HEK293T (cell line): Measurements from ENCODE around the gene PRICKLE1.

Experiments
- CTCF ChIA-PET: fragments of 350-600 bp; formaldehyde crosslinking; extraction: SDS; loops from one replicate; lab custom pipeline; 2021; ENCODE audit warnings: antibody characterized with exemption, inconsistent platforms; lab: Yijun Ruan, JAX
- POLR2A ChIA-PET: fragments of 350-600 bp; formaldehyde crosslinking; extraction: SDS; loops from one replicate; lab custom pipeline; 2020; ENCODE audit warnings: antibody characterized with exemption, inconsistent platforms; lab: Yijun Ruan, JAX
- DNase-seq: peaks from one replicate; pipeline ENCODE4 v3.0.0; 2012; ENCODE audit warnings: mixed read lengths; ENCODE audit errors: extremely low spot score
- ARNT ChIP-seq: fragments of 450-650 bp; IDR thresholded peaks from 2 replicates; pipeline ENCODE4 v1.6.1; 2017; ENCODE audit warnings: mild to moderate bottlenecking
- BHLHE40 ChIP-seq: fragments of 450-650 bp; IDR thresholded peaks from 2 replicates; pipeline ENCODE4 v1.6.1; 2016; ENCODE audit warnings: mild to moderate bottlenecking, moderate library complexity, borderline replicate concordance
- CTBP1 ChIP-seq: fragments of 450-650 bp; IDR thresholded peaks from 2 replicates; pipeline ENCODE4 v1.6.1; 2016; ENCODE audit warnings: borderline replicate concordance
- ELF4 ChIP-seq: fragments of 450-650 bp; IDR thresholded peaks from 2 replicates; pipeline ENCODE4 v1.6.1; 2017; ENCODE audit warnings: antibody characterized with exemption
- FOXA1 ChIP-seq: fragments of 450-650 bp; IDR thresholded peaks from 2 replicates; pipeline ENCODE4 v1.6.1; 2016; ENCODE audit warnings: mild to moderate bottlenecking
- FOXK2 ChIP-seq: fragments of 450-650 bp; IDR thresholded peaks from 2 replicates; pipeline ENCODE4 v1.6.1; 2016; ENCODE audit warnings: mild to moderate bottlenecking
- FOXM1 ChIP-seq: fragments of 450-650 bp; IDR thresholded peaks from 2 replicates; pipeline ENCODE4 v1.6.1; 2017; ENCODE audit warnings: mild to moderate bottlenecking, borderline replicate concordance
- HDGF ChIP-seq: fragments of 450-650 bp; IDR thresholded peaks from 2 replicates; pipeline ENCODE4 v1.6.1; 2017; ENCODE audit warnings: antibody characterized with exemption, borderline replicate concordance
- L3MBTL2 ChIP-seq: fragments of 450-650 bp; conservative IDR thresholded peaks from 2 replicates; pipeline ENCODE4 v1.6.1; 2016; ENCODE audit warnings: mild to moderate bottlenecking
- LEF1 ChIP-seq: fragments of 450-650 bp; IDR thresholded peaks from 2 replicates; pipeline ENCODE4 v1.6.1; 2017; ENCODE audit warnings: mild to moderate bottlenecking, borderline replicate concordance
- NFRKB ChIP-seq: fragments of 450-650 bp; IDR thresholded peaks from 2 replicates; pipeline ENCODE4 v1.6.1; 2016; ENCODE audit warnings: mild to moderate bottlenecking, moderate library complexity
- SP1 ChIP-seq: fragments of 450-650 bp; IDR thresholded peaks from 2 replicates; pipeline ENCODE4 v1.6.1; 2017
- SUZ12 ChIP-seq: fragments of 450-650 bp; IDR thresholded peaks from 2 replicates; pipeline ENCODE4 v1.6.1; 2016; ENCODE audit warnings: mild to moderate bottlenecking
- TARDBP ChIP-seq: fragments of 450-650 bp; IDR thresholded peaks from 2 replicates; pipeline ENCODE4 v1.6.1; 2016
- ZNF384 ChIP-seq: fragments of 450-650 bp; IDR thresholded peaks from 2 replicates; pipeline ENCODE4 v1.6.1; 2016
- TF ChIP-seq, protein P1 (sequence below): fragments of 450-650 bp; IDR thresholded peaks from 2 replicates; pipeline ENCODE4 v1.6.1; 2016

The PRICKLE1 gene

DNA sequence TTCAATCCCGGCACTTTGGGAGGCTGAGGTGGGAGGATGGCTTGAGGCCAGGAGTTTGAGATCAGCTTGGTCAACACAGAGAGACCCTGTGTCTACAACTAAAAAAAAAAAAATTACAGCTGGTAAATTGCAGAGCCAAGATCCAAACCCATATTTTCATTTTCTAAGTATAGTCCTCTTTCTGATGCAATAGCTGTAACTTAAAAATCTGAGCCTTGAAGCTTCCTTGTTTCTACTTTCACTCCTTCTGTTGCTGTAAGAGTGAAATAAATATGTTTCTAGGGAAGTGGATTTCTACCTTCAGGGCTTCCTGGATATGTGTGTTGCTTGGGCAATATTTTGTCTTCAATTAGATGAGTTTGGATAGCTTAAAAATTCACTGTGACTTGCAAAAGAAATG, 42.0 kb upstream of the PRICKLE1 start:
- ChIA-PET CTCF (no interaction called here), POLR2A (no interaction called here)
- no peak for DNase-seq
- TF ChIP-seq HDGF: no peak
- no peak for TF ChIP-seq TARDBP
- TF ChIP-seq LEF1: no peak
- TF ChIP-seq BHLHE40: no peak
- TF ChIP-seq ZNF384: no peak
- TF ChIP-seq, protein P1, sequence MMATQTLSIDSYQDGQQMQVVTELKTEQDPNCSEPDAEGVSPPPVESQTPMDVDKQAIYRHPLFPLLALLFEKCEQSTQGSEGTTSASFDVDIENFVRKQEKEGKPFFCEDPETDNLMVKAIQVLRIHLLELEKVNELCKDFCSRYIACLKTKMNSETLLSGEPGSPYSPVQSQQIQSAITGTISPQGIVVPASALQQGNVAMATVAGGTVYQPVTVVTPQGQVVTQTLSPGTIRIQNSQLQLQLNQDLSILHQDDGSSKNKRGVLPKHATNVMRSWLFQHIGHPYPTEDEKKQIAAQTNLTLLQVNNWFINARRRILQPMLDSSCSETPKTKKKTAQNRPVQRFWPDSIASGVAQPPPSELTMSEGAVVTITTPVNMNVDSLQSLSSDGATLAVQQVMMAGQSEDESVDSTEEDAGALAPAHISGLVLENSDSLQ: no peak
- no peak for TF ChIP-seq ELF4
- TF ChIP-seq ARNT: no peak
- TF ChIP-seq NFRKB: no peak
- no peak for TF ChIP-seq CTBP1
- no peak for TF ChIP-seq FOXK2
- no peak for TF ChIP-seq SP1

DNA sequence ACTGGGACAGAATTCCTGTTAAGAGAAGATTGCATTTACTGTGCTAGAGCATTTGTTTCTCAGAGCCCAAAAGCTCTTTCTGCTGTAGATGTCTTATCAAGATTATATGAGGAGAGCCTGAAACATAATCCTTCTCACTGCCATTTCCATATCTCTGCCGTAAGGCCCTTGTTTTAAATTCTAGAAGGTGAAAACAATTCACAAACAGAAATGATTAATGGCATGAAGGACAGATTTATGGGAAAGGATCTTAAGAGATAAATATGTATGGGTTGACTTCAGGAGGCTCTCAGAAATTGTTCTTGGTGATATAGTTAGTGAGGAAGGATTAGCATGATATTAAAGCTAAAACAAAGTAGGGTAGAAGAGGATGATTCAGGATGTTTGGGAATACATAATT, 40.8 kb upstream of the PRICKLE1 start:
- TF ChIP-seq ARNT (no peak), ELF4 (no peak)
- TF ChIP-seq, protein P1: peak; percentile 79
- ChIA-PET POLR2A (interaction anchor here (0.7 kb wide), 1 partner anchor 9 kb away, joined by 3 read pairs; no protein-coding TSS in a partner anchor), CTCF (no interaction called here)
- DNase-seq: no peak

DNA sequence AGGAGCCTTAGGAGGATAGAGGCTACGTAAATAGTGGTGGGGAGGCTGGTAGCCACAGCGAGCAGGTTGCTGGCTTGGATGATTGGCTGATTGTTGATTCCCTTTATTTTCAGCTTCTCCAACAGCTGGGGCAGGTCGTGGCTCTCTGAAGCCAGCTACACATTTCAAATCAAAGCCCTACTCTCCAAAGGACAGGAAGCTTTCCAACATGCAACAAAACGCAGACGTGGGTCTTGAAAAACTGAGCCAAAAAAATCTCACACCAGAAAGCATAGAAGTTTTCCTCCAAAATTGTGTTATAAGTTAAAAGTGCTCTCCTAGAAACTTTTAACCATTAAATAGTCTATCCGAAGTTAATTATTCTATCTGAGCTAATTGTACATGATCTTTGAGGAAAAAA, 37.6 kb upstream of the PRICKLE1 start:
- CTCF ChIA-PET: no interaction called here
- TF ChIP-seq ELF4 (no peak), ARNT (no peak), FOXM1 (no peak), FOXA1 (no peak), HDGF (no peak), CTBP1 (no peak), SUZ12 (no peak), BHLHE40 (no peak), TARDBP (no peak), FOXK2 (no peak), LEF1 (no peak), NFRKB (no peak), ZNF384 (no peak), SP1 (no peak), L3MBTL2 (no peak)
- TF ChIP-seq, protein P1: no peak
- POLR2A ChIA-PET: no interaction called here
- no peak for DNase-seq

DNA sequence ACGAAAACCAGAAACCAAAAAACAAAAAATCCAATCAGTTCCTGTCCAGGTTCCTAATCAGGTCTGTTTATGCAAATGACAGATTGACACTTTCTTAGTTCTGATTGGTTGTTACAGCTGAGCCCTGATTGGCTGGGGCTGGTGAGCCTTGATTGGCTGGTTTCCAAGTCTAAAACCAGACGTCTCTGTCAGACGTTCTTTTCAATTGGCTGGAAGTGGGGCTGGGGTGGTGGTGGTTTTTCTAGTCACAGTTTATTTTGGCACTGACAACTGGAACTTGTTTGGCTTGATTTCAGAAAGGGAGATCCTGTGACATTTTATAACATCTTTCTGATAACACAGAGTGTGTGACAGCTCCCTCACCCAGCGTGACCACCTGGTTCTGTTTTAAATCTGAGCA, 36.1 kb upstream of the PRICKLE1 start:
- ChIA-PET CTCF (interaction anchor here (0.6 kb wide), 1 partner anchor 16 kb away, joined by 4 read pairs; no protein-coding TSS in a partner anchor), POLR2A (no interaction called here)
- TF ChIP-seq ZNF384 (no peak), BHLHE40 (no peak), ARNT (no peak), SUZ12 (no peak), HDGF (no peak), CTBP1 (no peak), FOXK2 (no peak), FOXM1 (no peak)
- no peak for DNase-seq

DNA sequence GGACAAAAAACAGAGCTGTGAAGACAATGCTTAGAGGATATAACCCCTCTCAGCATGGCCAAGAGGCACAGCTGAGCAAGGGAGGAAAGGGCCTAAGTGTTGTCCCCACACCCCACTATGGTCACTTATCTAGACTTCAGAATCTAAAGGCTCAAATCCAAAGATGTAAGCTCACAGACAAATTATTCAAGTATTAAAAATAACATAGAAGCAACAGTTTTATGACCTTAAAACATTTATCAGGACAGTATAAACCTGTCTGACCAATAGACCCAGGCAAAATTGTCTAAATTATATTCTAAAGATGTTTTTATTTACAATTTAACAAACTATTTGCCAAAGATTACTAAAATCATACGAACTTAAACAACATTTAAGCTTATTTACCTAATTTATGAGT, 28.1 kb upstream of the PRICKLE1 start:
- TF ChIP-seq ELF4 (no peak), BHLHE40 (no peak), CTBP1 (no peak), ARNT (no peak), LEF1 (no peak), NFRKB (no peak), FOXA1 (no peak), TARDBP (no peak), FOXK2 (no peak), SUZ12 (no peak), ZNF384 (no peak), FOXM1 (no peak), L3MBTL2 (no peak), HDGF (no peak)
- TF ChIP-seq, protein P1: no peak
- DNase-seq: no peak
- ChIA-PET CTCF (no interaction called here), POLR2A (no interaction called here)

DNA sequence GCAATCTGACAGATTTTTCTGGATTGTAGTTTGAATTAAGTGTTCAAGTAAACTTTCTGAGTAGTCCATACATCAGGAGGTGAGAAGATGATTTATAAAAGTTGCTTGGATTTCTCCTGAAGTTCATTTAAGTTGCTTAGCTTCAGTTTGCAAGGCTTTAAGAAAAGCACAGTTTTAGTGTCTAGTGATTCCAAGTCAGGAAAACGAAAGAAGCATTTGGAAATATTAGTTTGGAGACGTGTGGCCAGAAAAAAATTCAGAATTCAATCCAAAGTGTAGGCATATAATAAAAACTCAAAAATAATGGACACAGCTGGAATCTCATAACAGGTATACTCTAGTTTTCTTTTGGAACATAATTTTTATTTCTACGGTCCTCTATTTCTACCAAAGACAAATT, 25.5 kb upstream of the PRICKLE1 start:
- POLR2A ChIA-PET: no interaction called here
- CTCF ChIA-PET: no interaction called here
- TF ChIP-seq ARNT (no peak), CTBP1 (no peak), FOXM1 (no peak), ZNF384 (no peak), HDGF (no peak), L3MBTL2 (no peak), FOXA1 (no peak)
- DNase-seq: no peak
